Endometrial microvascular endothelial cells (primary cell): ENCODE data around the gene MUC7. TPM values are rescaled to one million over a fixed set of nuclear protein-coding genes. Genes with fewer than 3 reads are reported as not detected.

Source experiments
- in situ Hi-C: cut with HindIII; loops from 2 replicates; pipeline ENCODE4 v1.10.0; 2017; ENCODE audit warnings: low sequenced_read_pairs, low pct_unique_long_range_greater_than_20kb; ENCODE audit errors: inconsistent ontology term
- total RNA-seq: library from RNA; depleted of rRNA; stranded (reverse); fragments of >200 nt; gene quantifications from one replicate; pipeline ENCODE4 v1.2.3, GENCODE V29; 2015; ENCODE audit errors: inconsistent ontology term

Gene MUC7
- total RNA-seq, 1 donor from 2014 or later: not detected

DNA sequence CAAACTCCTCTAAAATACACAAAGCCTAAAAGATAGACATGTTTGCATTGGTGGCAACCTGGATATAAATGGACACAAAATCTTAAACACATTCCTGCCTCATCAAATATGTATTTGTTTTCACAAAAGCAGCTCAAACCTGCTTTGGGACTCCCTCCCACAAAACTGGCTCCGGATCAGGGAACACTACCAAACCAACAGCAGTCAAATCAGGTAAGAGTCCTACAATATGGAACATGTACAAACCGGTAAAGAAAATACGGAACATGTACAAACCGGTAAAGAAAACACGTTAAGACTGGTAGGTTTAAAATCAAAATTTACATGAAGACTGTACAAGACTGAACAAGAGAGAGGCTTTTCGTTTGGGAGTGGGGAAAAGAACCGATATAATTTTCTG, 50.6 kb downstream of the MUC7 start:
- in situ Hi-C loops: no loop called here

DNA sequence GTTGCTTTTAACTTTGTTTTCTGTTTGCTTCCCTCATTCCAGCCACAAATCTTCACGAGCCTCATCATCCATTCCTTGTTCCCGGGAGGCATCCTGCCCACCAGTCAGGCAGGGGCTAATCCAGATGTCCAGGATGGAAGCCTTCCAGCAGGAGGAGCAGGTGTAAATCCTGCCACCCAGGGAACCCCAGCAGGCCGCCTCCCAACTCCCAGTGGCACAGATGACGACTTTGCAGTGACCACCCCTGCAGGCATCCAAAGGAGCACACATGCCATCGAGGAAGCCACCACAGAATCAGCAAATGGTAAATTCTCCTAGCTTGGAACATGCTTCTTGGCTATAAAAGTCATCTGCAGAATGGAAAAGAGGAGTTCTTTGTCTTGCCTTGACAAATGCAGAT, 59.0 kb downstream of the MUC7 start:
- in situ Hi-C loops: no loop called here

DNA sequence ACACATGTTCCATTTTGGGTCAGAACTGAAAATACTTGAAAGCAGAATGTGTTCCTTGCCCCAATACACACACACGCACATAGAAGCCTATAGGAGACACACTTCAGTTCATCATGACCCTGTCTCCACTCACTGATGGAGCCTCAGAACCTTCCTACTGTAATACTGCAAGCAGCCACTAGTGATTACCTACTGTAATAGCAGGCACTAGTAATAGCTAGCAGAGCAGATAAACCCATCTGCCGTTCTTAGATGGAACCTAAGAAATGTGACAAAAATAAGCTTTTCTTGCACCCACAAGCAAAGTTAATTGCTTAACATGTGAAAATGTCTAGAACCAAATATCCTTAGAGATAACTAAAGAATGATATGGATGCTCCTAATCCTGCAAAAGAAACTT, 60.0 kb downstream of the MUC7 start:
- in situ Hi-C loops: no loop called here

Other genes with a start within 250 kb of the MUC7 start
- not detected for gene FDCSP, start 246.1 kb upstream of the MUC7 start, total RNA-seq
- not detected for gene CSN3, start 229.6 kb upstream of the MUC7 start, total RNA-seq
- not detected for gene CABS1, start 137.2 kb upstream of the MUC7 start, total RNA-seq
- gene SMR3A, start 111.4 kb upstream of the MUC7 start, total RNA-seq: not detected
- gene SMR3B, start 89.1 kb upstream of the MUC7 start, total RNA-seq: not detected
- gene OPRPN, start 74.3 kb upstream of the MUC7 start, total RNA-seq: not detected
- gene AMTN, start 46.4 kb downstream of the MUC7 start, total RNA-seq: not detected
- not detected for gene AMBN, start 120.1 kb downstream of the MUC7 start, total RNA-seq
- not detected for gene ENAM, start 156.5 kb downstream of the MUC7 start, total RNA-seq
- not detected for gene JCHAIN, start 194.3 kb downstream of the MUC7 start, total RNA-seq
- 23.7 TPM for gene UTP3, start 216.3 kb downstream of the MUC7 start, total RNA-seq
- gene RUFY3, start 249.8 kb downstream of the MUC7 start, total RNA-seq: 9.7 TPM